AG10803 (cell line): ENCODE data around the gene LIG1.

Experiments
- DNase-seq: peaks from one replicate; pipeline ENCODE4 v3.0.0; 2010; ENCODE audit warnings: low read depth
- H3K4me3 ChIP-seq: 2 replicates; pipeline ENCODE4 v1.5.1; 2011; ENCODE audit warnings: mild to moderate bottlenecking, low read length, control low read depth
- CTCF ChIP-seq: conservative IDR thresholded peaks from 2 replicates; pipeline ENCODE4 v1.5.1; 2011; ENCODE audit warnings: mild to moderate bottlenecking, low read length, control low read depth, inconsistent platforms

LIG1 gene

GRCh38 chr19:48122421-48122820 is 47.7 kb downstream of the LIG1 start:
- TF ChIP-seq CTCF = no peak
- DNase-seq = no peak

DNA sequence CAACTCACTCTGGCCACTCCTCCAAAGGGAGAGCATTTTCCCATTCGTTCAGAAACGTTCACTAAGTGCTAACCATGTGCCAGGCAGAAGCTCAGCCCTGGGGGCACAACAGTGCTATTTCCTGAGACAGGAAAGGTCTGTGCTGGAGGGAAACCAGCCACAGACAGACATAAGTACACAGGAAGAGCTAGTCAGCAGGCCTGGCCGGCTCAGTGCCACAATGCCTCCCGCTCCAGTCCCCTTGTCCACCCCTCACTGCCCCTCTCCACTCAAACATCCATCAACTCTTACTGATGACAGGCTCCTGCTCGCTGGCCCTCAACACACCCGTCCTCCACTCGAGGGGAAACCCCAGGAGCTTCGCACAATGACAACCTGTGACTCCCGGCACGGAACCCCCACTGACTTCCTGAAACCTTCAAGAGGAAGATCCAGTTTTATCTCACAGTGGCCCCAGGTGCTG is 48.2 kb downstream of the LIG1 start:
- no peak overlapping the region for H3K4me3 ChIP-seq
- no peak for DNase-seq
- TF ChIP-seq CTCF = no peak

More at GRCh38 chr19:48122421-48122820, 47.7 kb downstream of the LIG1 start:
- H3K4me3 ChIP-seq = no peak overlapping the region

- DNase-seq = no peak
- no peak for TF ChIP-seq CTCF
Measured at GRCh38 chr19:48121066-48121465, 49.1 kb downstream of the LIG1 start.

DNA sequence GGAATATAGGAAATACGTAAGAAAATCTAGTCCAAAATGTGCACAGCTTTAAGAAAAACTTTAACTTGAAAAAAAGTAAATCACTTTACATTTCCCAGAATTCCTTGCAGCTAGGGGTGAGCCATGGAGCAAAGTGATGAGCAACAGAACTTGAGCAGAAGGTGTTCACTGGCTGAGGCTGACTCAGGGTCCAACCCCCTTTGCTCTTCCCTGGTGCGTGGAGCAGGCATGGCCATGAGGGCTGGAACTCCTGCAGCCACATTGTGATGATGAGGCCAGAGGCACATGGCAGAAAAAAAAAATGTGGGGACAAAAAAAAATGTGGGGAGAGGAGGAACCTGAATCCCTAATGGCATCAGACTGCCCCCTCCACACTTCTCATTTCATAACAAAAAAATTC is 49.6 kb downstream of the LIG1 start:
- DNase-seq = no peak

More at GRCh38 chr19:48121066-48121465, 49.1 kb downstream of the LIG1 start:
- no peak overlapping the region for H3K4me3 ChIP-seq

GRCh38 chr19:48118131-48118517 is 52.0 kb downstream of the LIG1 start:
- DNase-seq = no peak
- TF ChIP-seq CTCF = no peak
- H3K4me3 ChIP-seq = no peak overlapping the region

More for the DNA sequence above, 49.6 kb downstream of the LIG1 start:
- H3K4me3 ChIP-seq = no peak overlapping the region
- no peak for TF ChIP-seq CTCF

DNA sequence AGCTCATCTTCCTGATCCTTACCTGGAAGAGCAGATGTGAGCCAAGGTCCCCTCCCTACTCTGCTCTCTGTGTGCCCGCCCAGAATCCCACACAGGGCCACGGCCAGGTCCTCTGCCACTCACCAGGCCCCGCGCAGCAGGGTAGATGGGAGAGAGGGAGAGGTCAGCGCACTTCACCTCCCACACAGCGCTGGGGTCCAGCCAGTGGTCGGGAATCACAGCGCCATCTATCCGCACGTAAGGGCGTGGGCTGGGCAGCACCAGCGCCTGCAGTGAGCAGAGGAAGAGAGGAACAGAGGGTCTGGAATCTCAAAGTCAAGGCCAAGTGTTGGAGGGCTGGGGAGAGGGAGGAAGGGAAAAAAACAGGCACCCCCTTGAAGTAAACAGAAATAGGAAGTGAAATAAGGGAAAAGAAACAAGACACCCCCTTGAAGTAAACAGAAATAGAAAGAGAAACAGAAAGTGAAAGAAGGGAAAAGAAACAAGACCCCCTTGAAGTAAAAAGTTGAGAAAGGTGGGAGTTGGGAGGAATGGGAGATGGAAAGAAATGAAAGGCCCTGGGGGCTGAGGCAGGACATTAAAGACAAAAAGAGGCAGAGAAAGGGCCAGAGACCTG is 52.5 kb downstream of the LIG1 start:
- DNase-seq = no peak
- no peak overlapping the region for H3K4me3 ChIP-seq
- TF ChIP-seq CTCF = no peak

DNA sequence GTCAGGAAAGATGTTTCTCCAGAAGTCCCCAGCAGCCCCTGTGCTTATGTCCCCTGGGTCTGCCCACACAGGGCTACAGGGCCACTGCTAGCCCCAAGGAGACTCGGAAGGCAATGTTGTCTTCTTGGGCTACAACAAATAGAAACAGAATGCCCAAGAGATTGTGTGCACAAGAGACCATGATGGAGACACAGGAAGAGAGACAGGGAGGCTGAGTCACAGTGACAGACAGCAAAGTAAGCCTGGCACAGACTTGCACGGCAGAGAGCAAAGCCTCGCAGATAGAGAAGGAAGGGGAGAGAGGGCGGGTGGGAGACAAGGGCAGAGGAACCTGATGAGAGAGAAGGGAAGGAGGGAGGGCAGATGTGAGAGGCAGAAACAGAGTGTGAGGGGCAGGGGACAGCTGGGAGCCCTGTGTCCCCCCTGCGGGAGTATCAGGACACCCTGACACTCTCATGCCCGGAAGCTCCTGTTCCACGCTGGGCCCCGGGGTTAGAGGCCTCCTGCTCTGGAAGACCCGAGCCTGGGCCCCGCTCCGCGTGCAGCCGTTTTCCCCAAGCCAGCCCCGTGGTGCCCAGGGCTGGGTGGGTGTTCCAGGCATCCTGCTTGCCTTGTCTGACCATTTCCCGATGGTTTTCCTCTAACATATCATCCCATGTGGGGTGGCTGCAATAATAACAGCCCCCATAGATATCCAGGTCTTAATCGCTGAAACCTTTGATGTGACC is 56.8 kb downstream of the LIG1 start:
- no peak for DNase-seq
- no peak for TF ChIP-seq CTCF
- H3K4me3 ChIP-seq = no peak overlapping the region
